HepG2 (cell line): ENCODE data around the gene FAM162A. TPM values are rescaled to one million over a fixed set of nuclear protein-coding genes. Genes with fewer than 3 reads are reported as not detected.

Experiments
- ATAC-seq: fragments of 200-7000 bp; cut with Tn5 transposase; 3 replicates; pipeline ENCODE4 v1.9.1; 2020; ENCODE audit warnings: mild to moderate bottlenecking, moderate library complexity
- BruUV-seq: library from RNA; stranded (reverse); fragments of 400-500 nt; replicated peaks from 2 replicates; lab custom pipeline; 2021; lab: Mats Ljungman, UMichigan
- CTCF ChIA-PET: fragments of 300-600 bp; formaldehyde crosslinking; extraction: SDS; loops from one replicate; lab custom pipeline; 2021; ENCODE audit warnings: low total read pairs, inconsistent platforms, low intra/inter-chr PET ratio; lab: Yijun Ruan, JAX
- POLR2A ChIA-PET: fragments of 350-600 bp; sonication (Branson Sonifier 250); formaldehyde crosslinking; loops from one replicate; lab custom pipeline; 2020; ENCODE audit warnings: antibody characterized with exemption, inconsistent platforms; lab: Yijun Ruan, JAX
- DNase-seq: peaks from one replicate; pipeline ENCODE4 v3.0.0-alpha.2; 2015; ENCODE audit warnings: low spot score
- FAIRE-seq: peaks from 3 replicates; lab custom pipeline; 2011; peaks lifted over from hg19 to GRCh38; lab: Jason Lieb, UNC
- H2AFZ ChIP-seq: one replicate; pipeline ENCODE4 v1.6.1; 2011; ENCODE audit warnings: low read length, inconsistent platforms
- H3K27ac ChIP-seq: fragments of 300-600 bp; 3 replicates; pipeline ENCODE4 v1.8.0; 2011; ENCODE audit warnings: mixed run types, mild to moderate bottlenecking, mixed read lengths, low read length, inconsistent platforms; ENCODE audit not compliant: insufficient read depth; ENCODE audit errors: extremely low read length
- H3K27me3 ChIP-seq, 2 experiments: fragments of 200-600 bp in 1 of 2; 2 replicates in 1 of 2; 3 replicates in 1 of 2; pipeline versions ENCODE4 v1.6.0 to v1.8.0; 2011; ENCODE audit warnings: low read length in 2 of 2, mild to moderate bottlenecking in 2 of 2, moderate library complexity in 2 of 2, inconsistent platforms in 1 of 2; ENCODE audit not compliant: insufficient read depth in 2 of 2, control insufficient read depth in 1 of 2
- H3K36me3 ChIP-seq, 2 experiments: fragments of 200-600 bp in 1 of 2; replicated peaks in 1 of 2; 2 replicates in 1 of 2; 3 replicates in 1 of 2; pipeline versions ENCODE4 v1.5.1 to v1.8.0; 2011; ENCODE audit warnings: low read length in 2 of 2, inconsistent platforms in 1 of 2; ENCODE audit not compliant: insufficient read depth in 2 of 2, control insufficient read depth in 1 of 2
- H3K4me1 ChIP-seq: 2 replicates; pipeline ENCODE4 v1.5.1; 2012; ENCODE audit warnings: low read length, inconsistent platforms; ENCODE audit not compliant: insufficient read depth
- H3K4me2 ChIP-seq: 2 replicates; pipeline ENCODE4 v1.6.0; 2011; ENCODE audit warnings: low read depth, low read length, inconsistent platforms
- H3K4me3 ChIP-seq, 3 experiments: fragments of 200-600 bp in 1 of 3; sonication (generic), shearing (Covaris generic) in 1 of 3; replicated peaks in 1 of 3; 2 replicates each; pipeline ENCODE4 v1.5.1; 2011 to 2016; ENCODE audit warnings: low read length in 3 of 3, inconsistent platforms in 2 of 3, low read depth in 2 of 3, mild to moderate bottlenecking in 2 of 3, control low read depth in 1 of 3, mixed read lengths in 1 of 3; ENCODE audit not compliant: insufficient read depth in 1 of 3
- H3K79me2 ChIP-seq: one replicate; pipeline ENCODE4 v1.6.1; 2011; ENCODE audit warnings: low read length, inconsistent platforms; ENCODE audit not compliant: insufficient read depth
- H3K9ac ChIP-seq: 2 replicates; pipeline ENCODE4 v1.6.0; 2011; ENCODE audit warnings: mild to moderate bottlenecking, low read depth, low read length, inconsistent platforms; ENCODE audit not compliant: insufficient read depth
- H3K9me3 ChIP-seq: 2 replicates; pipeline ENCODE4 v1.5.1; 2012; ENCODE audit warnings: mild to moderate bottlenecking, low read length
- H4K20me1 ChIP-seq: 2 replicates; pipeline ENCODE4 v1.6.0; 2011; ENCODE audit warnings: inconsistent platforms, mild to moderate bottlenecking, low read length, moderate library complexity; ENCODE audit not compliant: insufficient read depth
- AKAP8 ChIP-seq: sonication (generic); formaldehyde crosslinking; IDR thresholded peaks from 2 replicates; pipeline ENCODE4 v1.5.1; 2020; ENCODE audit warnings: mild to moderate bottlenecking, missing genetic modification reagents
- HHEX ChIP-seq: IDR thresholded peaks from 2 replicates; pipeline ENCODE4 v1.6.1; 2016; ENCODE audit warnings: control low read depth
- SIN3B ChIP-seq: fragments of 150-350 bp; IDR thresholded peaks from 2 replicates; pipeline ENCODE4 v1.6.1; 2014; ENCODE audit warnings: low read length
- ZNF790 ChIP-seq: sonication (generic); formaldehyde crosslinking; IDR thresholded peaks from 2 replicates; pipeline ENCODE4 v1.8.0; 2022; ENCODE audit warnings: missing genetic modification reagents, mild to moderate bottlenecking, borderline replicate concordance
- in situ Hi-C: cut with HindIII; loops from 2 replicates; pipeline ENCODE4 v1.10.0; 2017; ENCODE audit warnings: low pct_unique_long_range_greater_than_20kb; ENCODE audit not compliant: extremely low pct_ligation_motif_present
- intact Hi-C: fragments of 100-400 bp; cut with micrococcal nuclease; formaldehyde crosslinking; loops from one replicate; pipeline ENCODE4 v1.10.0; 2022; ENCODE audit not compliant: unreplicated experiment
- polyA plus RNA-seq, 8 experiments: library from polyadenylated mRNA; depleted of rRNA in 3 of 8; stranded (reverse) in 7 of 8; unstranded in 1 of 8; fragments of >200 nt; fragmentation: Illumina TruSeq in 4 of 8; extraction: Trizol in 4 of 8; gene quantifications; 2 replicates each; pipeline versions ENCODE4 v1.2.1 to v1.2.3, GENCODE V29; 2011 to 2016; ENCODE audit warnings: low read depth in 4 of 8, missing spikeins in 1 of 8, mixed read lengths in 1 of 8; ENCODE audit not compliant: insufficient read depth in 1 of 8
- total RNA-seq, 5 experiments: library from RNA; depleted of rRNA; stranded (reverse); fragments of >200 nt; fragmentation: Illumina TruSeq; extraction: Trizol; gene quantifications; 2 replicates each; pipeline ENCODE4 v1.2.3, GENCODE V29; 2016; ENCODE audit warnings: low read depth in 1 of 5
- TF ChIP-seq, protein P1 (sequence below): sonication (generic); formaldehyde crosslinking; IDR thresholded peaks from 2 replicates; pipeline ENCODE4 v1.4.0; 2020; ENCODE audit warnings: missing genetic modification reagents
- TF ChIP-seq, protein P2 (sequence below): sonication (generic); formaldehyde crosslinking; IDR thresholded peaks from 2 replicates; pipeline ENCODE4 v1.4.0; 2020; ENCODE audit warnings: mild to moderate bottlenecking, low read depth, missing genetic modification reagents
- TF ChIP-seq, protein P3 (sequence below): IDR thresholded peaks from 2 replicates; pipeline ENCODE4 v1.6.1; 2016; ENCODE audit warnings: missing compliant biosample characterization, missing genetic modification reagents, borderline replicate concordance

FAM162A gene
- total and polyA plus RNA-seq, 2 of the 13 experiments (the other 11 are each of a cell fraction or from before 2014, with no cell fraction given) = 115 to 155 TPM

DNA sequence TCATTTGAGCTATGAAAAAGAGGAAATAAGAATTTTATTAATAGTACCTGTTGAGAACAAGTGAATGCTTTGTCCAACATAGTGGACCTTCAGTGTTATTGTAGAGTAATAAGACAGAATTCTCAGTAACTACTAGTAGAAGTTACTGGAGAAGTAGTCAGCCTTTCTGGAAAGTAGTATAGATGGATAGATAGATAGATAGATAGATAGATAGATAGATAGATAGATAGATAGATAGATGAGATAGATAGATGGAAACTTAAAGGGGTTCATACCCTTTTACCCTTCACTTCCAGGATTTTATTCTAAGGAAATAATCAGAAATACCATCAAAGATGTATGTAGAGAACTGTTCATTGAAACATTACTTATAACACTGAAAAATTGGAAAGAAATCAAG lies 5.2 kb downstream of the FAM162A start:
- no peak for TF ChIP-seq ZNF790
- TF ChIP-seq HHEX = no peak
- TF ChIP-seq, protein P1, sequence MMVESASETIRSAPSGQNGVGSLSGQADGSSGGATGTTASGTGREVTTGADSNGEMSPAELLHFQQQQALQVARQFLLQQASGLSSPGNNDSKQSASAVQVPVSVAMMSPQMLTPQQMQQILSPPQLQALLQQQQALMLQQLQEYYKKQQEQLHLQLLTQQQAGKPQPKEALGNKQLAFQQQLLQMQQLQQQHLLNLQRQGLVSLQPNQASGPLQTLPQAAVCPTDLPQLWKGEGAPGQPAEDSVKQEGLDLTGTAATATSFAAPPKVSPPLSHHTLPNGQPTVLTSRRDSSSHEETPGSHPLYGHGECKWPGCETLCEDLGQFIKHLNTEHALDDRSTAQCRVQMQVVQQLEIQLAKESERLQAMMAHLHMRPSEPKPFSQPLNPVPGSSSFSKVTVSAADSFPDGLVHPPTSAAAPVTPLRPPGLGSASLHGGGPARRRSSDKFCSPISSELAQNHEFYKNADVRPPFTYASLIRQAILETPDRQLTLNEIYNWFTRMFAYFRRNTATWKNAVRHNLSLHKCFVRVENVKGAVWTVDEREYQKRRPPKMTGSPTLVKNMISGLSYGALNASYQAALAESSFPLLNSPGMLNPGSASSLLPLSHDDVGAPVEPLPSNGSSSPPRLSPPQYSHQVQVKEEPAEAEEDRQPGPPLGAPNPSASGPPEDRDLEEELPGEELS (CRISPR knock-in tag) = no peak
- TF ChIP-seq, protein P2, sequence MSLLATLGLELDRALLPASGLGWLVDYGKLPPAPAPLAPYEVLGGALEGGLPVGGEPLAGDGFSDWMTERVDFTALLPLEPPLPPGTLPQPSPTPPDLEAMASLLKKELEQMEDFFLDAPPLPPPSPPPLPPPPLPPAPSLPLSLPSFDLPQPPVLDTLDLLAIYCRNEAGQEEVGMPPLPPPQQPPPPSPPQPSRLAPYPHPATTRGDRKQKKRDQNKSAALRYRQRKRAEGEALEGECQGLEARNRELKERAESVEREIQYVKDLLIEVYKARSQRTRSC (CRISPR knock-in tag) = no peak
- TF ChIP-seq, protein P3, sequence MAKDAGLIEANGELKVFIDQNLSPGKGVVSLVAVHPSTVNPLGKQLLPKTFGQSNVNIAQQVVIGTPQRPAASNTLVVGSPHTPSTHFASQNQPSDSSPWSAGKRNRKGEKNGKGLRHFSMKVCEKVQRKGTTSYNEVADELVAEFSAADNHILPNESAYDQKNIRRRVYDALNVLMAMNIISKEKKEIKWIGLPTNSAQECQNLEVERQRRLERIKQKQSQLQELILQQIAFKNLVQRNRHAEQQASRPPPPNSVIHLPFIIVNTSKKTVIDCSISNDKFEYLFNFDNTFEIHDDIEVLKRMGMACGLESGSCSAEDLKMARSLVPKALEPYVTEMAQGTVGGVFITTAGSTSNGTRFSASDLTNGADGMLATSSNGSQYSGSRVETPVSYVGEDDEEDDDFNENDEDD (CRISPR knock-in tag) = no peak
- no peak for TF ChIP-seq AKAP8 (CRISPR knock-in tag)
- TF ChIP-seq SIN3B = no peak
- Histone ChIP-seq H3K4me2 (peak overlapping the region; percentile 25; the same call in 1 of the 2 replicates), H2AFZ (no peak overlapping the region), H3K4me3 (no peak overlapping the region), H3K27me3 (no peaks in the 10 kb centered on the region; a peak in 1 of 5 replicates), H4K20me1 (0 out of 2 replicates have a peak, but pooled peaks cover 7% of the 10 kb centered on the region), H3K27ac (no peak overlapping the region), H3K4me1 (peaks cover 89% of the 10 kb centered on the region), H3K9ac (no peak overlapping the region), H3K79me2 (peaks cover 91% of the 10 kb centered on the region), H3K36me3 (peaks cover 0 to 9% of the 10 kb centered on the region in 2 experiments; a peak in 2 of 5 replicates), H3K9me3 (no peaks in the 10 kb centered on the region)
- FAIRE-seq (no peak), DNase-seq (no peak), ATAC-seq (no peak)
- intact Hi-C loops (loop anchor here (10.0 kb wide), 1 partner anchor 844 kb away; the partner anchor contains the start of gene POLQ), in situ Hi-C loops (no loop called here)
- ChIA-PET POLR2A (no interaction called here), CTCF (no interaction called here)
- no TSS peak for BruUV-seq
